Sigmoid colon (tissue), 4 donors: ENCODE results near the gene OR5J2.

Experiments used
- EP300 ChIP-seq, 4 donors: sonication (generic); formaldehyde crosslinking; IDR thresholded peaks; one replicate each; pipeline ENCODE4 v1.6.1; 2017; ENCODE audit warnings: antibody characterized with exemption in 4 of 4
- POLR2A ChIP-seq, 2 donors: fragments of 450-650 bp; IDR thresholded peaks; one replicate each; pipeline ENCODE4 v1.6.1; 2016; ENCODE audit warnings: antibody characterized with exemption in 2 of 2, mild to moderate bottlenecking in 2 of 2, moderate library complexity in 2 of 2
- POLR2AphosphoS5 ChIP-seq, 4 donors: sonication (generic); formaldehyde crosslinking; IDR thresholded peaks; one replicate each; pipeline ENCODE4 v1.6.1; 2017; ENCODE audit warnings: antibody characterized with exemption in 4 of 4
- TF ChIP-seq, protein P1 (sequence below), 4 experiments: fragments of 450-650 bp in 3 of 4; fragments of 200-600 bp in 1 of 4; IDR thresholded peaks; one replicate each; pipeline ENCODE4 v1.5.1; 2016 to 2019; ENCODE audit warnings: antibody characterized with exemption in 4 of 4, mild to moderate bottlenecking in 3 of 4, moderate library complexity in 2 of 4

DNA sequence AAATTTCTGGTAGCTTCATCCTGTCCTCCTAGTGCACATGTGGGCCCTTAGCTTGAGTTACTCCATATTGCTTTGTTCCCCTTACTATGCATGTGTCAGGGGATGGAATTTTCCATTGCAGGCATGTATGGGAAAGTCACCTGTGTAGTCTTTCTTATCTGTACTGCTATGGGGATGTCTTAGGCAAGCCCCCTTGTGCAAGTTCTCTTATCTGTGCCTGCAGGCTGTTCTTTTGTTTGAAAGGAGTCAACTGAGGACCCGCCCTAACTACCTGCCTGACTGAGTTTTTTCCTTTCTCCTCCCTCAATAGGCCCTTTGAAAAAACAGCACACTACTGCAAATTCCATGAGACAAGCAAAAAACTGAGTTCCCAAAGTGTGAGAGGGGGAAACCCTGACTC, 25.0 kb upstream of the OR5J2 start:
- TF ChIP-seq POLR2A (IDR thresholded peaks at IDR 0.05) = no peak
- TF ChIP-seq POLR2AphosphoS5 (IDR thresholded peaks at IDR 0.05) = no peak
- TF ChIP-seq, protein P1, sequence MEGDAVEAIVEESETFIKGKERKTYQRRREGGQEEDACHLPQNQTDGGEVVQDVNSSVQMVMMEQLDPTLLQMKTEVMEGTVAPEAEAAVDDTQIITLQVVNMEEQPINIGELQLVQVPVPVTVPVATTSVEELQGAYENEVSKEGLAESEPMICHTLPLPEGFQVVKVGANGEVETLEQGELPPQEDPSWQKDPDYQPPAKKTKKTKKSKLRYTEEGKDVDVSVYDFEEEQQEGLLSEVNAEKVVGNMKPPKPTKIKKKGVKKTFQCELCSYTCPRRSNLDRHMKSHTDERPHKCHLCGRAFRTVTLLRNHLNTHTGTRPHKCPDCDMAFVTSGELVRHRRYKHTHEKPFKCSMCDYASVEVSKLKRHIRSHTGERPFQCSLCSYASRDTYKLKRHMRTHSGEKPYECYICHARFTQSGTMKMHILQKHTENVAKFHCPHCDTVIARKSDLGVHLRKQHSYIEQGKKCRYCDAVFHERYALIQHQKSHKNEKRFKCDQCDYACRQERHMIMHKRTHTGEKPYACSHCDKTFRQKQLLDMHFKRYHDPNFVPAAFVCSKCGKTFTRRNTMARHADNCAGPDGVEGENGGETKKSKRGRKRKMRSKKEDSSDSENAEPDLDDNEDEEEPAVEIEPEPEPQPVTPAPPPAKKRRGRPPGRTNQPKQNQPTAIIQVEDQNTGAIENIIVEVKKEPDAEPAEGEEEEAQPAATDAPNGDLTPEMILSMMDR (IDR thresholded peaks at IDR 0.05) = no peak
- TF ChIP-seq EP300 (IDR thresholded peaks at IDR 0.05) = no peak
